Measurements from ENCODE around the gene CTNNA1.
A peak's percentile ranks its signal among the peaks of the same experiment; 100 is the strongest.
"Not testable (repeated sequence)": the region's sequence is repeated elsewhere in the genome, so short reads cannot be mapped to it uniquely, and the experiment has no call there.

The CTNNA1 gene

DNA sequence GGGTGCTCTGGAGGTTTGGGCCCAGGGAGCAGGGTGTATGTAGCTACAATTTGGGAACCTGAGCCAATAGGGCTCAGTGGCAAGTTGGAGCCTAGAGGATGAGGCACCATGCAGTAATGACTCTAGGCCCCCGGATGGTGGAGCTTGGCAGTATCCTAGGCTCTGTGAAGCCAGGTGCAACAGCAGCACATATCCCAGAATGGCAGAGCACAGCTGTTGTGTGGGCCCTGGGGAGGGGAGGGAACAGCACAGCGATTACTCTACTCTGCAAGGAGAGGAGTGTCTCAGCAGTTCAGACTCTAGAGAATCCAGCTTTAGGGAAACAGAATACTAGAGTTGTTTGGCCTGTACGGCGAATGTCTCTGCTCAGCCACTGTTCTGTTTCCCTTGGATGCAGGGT, 65.9 kb downstream of the CTNNA1 start:
- DNase-seq: no peak

DNA sequence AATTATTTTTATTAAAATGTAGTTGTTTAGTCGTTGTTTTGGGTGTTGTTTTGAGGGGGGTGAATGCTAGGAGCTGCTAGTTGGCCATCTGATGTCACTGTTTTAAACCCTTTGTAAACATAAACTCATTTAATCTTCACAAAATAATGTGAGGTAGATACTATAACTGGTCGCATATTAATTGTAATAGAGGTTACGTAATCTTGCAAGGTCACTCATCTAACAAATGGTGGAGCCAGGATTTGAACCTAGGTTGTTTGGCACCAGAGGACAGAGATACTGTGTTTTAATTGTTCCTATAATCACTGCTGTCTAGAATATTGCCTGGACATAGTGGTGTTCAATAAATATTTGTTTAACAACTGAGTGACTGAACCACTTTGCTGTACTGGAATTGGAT, 67.5 kb downstream of the CTNNA1 start:
- DNase-seq: no peak

DNA sequence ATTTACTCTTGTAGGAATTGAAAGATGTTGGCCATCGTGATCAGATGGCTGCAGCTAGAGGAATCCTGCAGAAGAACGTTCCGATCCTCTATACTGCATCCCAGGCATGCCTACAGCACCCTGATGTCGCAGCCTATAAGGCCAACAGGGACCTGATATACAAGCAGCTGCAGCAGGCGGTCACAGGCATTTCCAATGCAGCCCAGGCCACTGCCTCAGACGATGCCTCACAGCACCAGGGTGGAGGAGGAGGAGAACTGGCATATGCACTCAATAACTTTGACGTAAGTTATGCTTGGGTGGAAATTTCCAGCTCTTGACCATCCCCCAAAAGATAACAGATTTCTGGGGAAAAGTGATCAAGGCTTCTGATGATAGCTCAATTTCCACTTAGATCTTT, 71.3 kb downstream of the CTNNA1 start:
- no peak for DNase-seq

DNA sequence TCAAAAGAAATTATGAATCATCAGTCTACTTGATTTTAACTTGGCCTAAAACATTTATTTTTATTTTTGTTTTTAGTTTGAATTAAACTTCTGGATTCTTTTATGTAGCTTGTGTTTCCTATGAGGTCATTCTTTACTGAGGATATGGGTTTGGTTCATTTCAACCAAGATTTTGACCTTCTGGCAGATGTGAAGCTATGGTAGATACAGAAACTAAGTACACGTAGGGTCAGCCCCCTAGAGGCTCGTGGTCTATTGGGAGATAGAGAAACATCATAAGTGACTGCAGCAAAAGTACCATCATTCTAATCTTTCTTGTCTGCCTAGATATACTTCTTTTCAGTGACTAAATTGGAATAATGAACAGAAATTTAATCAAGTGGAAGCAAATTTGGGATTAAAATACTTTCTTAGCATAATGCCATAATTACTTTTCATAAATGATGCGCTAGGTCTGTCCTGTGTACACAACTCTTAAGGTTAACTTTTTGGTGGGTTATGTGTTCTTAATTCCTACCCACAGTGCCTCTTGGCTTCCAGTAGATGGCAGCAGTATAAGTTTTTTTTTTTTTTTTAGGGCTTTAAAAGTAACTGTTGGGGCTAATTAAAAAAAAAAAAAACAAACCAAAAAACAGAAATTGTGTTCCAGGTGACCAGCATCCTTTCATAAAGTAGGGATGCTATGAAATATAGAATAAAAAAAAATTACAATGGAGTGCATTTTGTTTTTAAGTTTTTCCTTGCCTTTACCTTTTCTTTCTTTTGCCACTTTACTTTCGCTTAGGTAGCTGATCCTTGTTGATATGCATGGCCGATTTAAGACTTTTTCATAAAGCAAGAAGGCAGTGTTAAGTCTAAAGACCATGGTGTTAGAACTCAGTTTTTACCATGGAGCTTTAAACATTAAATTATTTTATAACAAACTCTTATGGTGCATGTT, 72.0 kb downstream of the CTNNA1 start:
- peak; percentile 12 to 15 for DNase-seq

DNA sequence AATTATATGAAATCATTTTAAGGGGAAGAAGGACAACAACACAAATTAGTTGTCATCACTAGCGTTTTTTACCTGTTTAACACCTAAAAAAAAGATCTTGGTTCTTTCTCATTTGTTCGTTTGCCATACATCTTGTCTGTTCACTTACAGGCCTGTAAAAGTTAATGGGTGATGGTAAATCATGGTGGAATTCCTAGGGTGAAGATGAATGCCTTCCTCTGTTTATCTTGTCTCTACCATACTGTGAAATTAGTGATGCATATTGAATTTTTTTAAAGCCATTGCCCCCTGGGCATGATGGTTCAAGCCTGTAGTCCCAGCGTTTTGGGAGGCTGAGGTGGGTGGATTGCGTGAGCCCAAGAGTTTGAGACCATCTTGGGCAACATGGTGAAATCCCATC, 75.3 kb downstream of the CTNNA1 start:
- no peak for DNase-seq

DNA sequence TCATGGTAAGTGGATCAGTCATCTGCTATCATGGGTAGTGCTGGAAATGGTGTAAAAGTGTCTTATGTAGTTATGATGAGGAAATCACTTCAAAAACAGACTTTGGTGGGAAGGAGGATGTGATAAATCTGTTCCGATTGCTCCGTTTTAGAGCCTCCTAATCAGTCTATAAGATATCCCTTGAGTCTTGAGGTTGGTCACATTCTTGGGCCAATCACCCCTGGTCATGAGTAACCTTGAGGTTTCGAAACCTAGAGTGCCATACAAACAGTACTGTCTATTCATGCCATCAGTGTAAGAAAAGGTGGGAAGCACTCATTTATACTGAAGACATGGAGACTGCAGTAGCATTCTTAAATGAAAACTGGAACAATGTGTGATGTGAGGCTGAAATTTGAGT, 76.1 kb downstream of the CTNNA1 start:
- DNase-seq: no peak

DNA sequence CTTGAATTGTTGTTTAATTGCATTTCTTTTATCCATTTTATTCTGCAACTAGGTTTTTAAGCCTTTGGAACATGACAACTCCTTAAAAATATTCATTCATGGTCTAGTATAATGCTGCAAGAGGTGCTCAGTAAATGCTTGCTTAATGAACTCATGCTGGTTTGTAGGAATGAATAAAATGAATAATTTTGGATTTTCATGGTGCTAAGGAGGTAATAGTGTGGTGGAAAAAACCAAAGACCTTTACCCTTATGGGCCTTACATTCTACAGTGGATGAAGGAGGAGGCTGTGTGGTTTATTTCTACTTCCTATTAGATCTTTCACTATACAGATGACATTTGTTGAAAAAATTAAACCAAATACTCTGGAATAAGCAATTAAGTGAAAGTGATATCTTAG, 78.5 kb downstream of the CTNNA1 start:
- no peak for DNase-seq

DNA sequence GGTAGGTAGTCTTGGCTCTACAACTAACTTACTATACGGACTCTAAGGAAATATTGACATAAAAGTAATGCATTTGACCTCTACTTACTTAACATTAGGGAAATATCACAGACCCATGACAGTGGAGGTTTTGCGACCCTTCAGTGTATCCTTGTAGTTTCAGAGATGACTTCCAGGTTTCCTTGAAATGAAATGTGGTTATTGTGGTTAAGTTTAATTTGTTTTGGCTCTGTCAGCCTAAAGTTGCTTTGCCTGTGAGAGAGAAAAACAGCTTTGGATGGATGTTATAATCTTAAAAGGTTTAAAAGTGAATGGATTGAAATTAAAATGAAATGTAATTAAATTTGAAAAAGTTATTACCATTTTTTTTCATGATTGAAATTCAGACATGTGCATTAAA, 79.0 kb downstream of the CTNNA1 start:
- no peak for DNase-seq

DNA sequence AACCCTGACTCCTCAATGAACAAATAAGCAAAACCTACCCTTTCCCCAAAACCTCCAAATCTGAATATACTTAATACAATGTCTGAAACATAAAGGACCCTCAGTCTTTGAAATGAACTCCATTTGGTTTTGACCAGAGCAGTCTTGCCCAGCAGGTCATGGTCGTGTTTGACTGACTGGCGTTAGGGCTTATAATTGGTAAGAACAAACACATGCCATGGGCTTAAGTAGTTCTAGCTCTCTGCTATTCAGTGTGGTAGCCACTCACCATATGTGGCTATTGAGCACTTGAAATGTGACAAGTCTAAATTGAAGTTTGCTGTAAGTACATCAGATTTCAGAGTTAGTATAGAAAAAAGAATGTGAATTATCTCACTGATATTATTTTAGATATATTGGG, 79.9 kb downstream of the CTNNA1 start:
- DNase-seq: no peak

DNA sequence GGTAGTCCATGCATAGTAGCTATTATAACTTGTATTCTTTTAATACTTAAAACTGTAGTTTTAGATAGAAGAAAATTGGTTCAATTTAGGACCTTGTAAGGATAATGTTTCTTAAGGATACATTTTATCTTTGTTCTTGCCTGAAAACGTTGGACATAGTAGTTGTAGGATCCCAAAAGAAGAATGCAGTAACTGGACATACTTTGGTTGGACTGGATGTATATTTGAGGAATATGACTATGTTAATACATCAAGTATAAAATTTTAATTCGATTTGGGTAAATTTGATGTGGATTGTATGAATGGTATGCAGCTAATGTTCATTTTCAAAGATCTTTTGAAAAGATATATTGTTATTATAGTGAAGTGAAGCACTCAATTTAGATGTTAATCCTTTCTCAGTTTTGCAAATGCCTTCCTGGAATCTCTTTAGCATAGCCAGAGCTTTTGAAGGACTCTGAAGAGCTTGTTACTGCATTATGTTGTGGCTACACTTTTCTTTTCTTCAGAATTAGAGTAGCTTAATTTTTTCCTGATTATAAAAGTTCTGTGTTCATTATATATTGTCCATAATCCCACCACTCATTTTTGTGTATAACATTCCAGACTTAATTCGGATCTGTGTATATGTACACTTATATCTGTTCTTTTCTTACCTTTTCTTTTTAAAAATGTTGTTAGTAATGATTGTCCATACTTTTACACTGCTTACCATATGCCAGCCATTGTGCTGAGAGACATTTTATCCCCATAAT, 80.7 kb downstream of the CTNNA1 start:
- DNase-seq: no peak

DNA sequence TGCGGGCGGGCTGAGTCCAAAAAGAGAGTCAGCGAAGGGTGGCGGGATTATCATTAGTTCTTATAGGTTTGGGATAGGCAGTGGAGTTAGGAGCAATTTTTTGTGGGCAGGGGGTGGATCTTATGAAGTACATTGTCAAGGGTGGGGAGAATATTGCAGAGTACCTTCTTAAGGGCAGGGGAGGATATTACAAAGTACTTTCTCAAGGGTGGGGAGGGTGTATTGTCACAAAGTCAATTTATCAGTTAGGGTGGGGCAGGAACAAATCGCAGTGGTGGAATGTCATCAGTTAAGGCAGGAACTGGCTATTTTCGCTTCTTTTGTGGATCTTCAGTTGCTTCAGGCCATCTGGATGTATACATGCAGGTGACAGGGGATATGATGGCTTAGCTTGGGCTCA, 81.6 kb downstream of the CTNNA1 start:
- DNase-seq: not testable (repeated sequence)

DNA sequence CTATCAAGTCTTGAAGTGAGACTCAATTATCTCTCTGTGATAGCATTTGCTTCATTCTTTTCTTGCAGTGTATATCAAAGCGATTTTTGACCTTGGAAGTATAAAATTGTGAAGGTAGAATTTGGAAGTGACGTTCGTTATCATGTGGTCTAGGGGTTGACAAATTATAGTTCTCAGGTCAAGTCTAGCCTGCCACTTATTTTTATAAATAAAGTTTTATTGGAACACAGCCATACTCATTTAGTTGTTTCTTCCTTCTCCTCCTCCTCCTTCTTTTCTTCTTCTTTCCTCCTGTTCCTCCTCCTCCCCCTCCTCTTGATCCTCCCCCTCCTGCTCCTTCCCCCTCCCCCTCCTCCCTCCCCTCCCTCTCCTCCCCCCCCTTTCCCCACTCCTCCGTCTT, 83.9 kb downstream of the CTNNA1 start:
- no peak for DNase-seq

DNA sequence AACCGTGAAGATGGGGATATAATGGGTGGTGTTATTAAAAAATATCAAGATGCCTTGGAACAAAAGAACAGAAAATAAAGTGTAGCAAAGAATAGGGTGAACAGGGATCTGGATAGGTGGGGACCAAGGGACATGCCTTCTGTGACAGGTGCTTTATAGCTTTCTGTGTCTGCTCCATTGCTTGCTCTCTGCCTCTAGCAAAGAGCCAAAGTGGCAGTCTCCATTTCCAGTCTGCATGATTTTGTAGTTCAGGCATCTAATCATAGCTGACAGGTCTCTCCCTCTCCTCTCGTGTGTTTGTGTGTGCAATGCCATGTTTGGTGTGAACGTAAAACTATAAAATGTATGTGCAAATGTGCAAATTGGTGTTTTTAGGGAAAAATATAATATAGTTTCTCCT, 86.9 kb downstream of the CTNNA1 start:
- DNase-seq: no peak

DNA sequence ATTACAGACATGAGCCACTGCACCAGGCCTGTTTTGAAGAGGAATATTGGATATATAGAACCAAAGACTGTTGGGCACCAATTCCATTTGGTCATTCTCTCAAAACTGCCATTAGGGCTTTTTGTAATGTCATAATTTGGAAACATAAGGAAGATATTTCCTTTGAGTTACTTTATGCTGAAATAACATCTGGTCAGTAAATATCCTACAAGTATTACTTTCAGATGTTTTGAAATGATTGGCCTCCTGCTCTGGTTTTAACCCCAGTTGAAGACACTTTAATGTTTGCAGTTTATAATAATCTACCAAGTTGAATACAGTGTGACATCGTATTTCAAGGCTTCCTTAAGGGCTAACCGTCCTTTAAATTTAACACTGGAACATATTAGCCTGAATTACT, 88.3 kb downstream of the CTNNA1 start:
- no peak for DNase-seq

DNA sequence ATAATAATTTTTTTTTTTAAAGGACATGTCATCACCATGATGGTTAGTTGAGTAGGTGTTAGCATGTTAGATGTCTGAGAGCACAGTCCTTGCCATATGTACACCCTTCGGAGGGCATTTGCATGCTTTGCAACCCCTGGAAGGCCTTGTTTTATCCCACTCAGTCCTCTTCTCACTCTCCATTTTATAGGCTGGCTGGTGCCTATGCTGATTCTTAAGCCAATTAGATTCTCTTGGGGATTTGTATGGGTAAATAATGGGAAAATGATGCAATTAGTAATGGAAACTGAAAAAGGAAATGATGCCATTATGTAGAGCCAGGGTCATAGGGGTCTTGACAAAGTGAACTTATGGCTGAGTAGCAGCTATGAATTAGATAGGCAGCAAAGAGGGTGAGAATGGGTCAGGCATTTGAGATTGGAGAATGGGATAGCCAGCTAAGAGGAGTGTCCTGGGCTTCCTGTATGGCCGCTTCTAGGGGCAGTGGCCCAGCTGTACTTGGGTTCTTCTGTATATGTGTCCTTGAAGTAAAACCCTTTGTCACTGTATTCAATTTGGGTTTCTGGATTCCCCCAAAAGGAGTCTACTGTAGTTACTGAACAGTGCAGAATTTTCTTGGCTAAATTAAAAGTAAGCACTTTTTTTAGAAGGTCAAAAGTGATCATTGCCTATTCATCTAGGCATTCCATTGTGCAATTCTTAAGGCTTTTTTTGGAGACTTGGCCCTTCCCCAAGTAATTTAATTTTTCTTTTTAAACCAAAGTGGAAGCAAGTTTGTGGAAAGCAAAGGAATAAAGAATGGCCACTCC, 90.3 kb downstream of the CTNNA1 start:
- no peak for DNase-seq

DNA sequence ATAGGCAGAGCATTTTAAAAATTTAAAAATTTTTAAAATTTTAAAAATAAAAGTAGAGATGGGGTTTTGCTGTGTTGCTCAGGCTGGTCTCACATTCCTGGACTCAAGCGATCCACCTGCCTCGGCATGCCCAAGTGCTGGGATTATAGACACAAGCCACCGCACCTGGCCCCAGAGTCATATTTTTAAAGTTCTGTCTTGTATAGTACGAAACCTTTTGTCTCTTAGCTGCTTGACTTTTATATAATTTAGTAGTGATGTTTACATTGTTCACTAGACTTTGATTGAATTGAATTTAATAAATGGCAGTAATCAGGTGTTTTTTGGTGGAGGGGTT, 90.9 kb downstream of the CTNNA1 start:
- DNase-seq: no peak

DNA sequence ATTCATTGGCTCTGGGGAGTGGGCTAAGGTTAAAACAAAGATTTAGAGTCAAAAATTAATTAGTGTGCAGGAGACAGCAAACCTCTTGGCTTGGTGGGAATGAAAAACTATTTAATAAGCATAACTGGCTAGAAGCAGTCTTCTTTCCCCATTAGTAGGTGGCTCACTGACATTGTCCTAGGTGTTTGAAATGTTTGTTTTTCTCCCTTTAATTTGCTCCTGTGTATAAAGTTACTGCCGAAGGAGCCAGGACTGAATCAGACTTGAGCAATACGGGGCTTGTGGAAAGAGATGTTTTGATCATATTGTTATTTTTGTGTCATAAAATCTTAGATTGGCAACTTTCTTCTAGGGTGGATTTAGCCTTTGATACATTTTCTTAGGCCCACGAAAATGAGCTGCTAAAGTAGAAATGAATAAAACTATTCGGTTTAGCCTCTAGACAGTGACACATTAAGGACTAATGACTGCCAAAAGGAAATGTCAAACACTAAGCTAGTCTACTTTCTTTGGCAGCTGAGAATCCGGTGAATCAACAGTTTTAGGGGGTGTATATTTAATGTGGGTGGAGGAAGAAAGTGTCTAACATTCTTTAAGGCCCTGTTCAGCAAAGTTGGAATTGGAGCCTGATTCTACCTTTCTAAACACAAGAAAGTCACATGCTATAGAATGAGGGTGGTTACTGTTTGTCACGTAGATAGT, 91.7 kb downstream of the CTNNA1 start:
- no peak for DNase-seq

DNA sequence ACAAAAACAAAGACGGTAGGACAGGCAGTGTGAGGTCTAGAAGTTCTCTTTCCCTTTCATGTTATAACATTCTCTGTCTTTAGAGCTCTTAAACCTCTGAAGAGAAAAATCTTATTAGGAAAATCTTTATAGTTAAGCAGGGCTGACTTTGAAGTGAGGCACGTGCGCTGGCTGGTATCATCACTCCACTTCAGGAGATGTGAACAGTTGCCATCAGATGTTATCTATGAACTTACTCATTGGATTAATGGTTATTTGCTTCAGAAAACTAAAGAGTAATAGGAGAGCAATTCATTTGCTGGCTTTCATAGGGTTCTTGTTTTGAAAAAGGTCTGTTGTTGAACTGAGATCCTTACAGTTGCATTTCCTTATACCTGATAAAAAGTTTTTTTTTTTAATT, 96.2 kb downstream of the CTNNA1 start:
- DNase-seq: no peak

DNA sequence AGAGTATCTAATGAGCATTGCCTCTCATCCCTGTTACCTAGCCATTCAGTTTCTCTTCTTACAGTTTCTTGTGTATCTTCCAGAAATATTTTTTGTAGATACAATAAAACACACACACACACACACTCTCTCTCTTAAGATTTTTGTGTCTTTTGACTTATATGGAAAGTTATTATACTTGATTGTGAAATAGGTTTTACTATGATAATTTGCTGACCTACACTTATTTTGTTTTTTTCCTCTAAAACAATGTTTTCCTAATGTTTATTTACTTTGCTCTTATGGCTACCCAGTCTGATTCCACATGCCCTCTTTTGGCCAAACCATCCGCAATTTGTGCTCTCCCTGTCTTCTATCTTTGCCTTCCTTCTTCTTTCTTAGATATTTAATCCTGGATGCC, 96.7 kb downstream of the CTNNA1 start:
- DNase-seq: no peak

DNA sequence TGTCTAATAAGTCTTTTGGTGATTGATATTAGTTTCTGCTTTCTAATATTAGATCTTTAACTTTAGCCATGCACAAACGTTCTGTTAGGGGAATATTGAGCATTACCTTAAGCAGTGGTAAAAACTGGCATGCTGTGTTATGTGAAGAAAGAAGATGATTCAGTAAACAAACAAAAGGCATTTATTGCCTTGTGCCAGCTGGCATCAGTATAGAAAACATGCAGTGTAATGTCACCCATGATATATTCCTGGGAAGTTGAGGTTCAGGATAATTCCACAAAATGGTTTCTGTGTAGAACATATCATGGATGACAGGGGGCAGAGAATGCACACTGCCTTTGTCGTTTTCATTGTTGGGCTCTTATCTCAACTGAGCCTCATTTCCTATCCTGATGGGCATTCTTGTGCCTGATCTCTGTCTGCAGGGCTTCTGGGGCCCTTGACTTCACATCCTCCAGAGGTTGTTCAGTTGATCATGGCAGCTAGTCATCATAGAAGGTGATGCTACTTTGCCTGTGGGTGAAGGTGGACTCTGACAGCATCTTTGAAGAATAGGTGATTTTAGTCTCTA, 97.7 kb downstream of the CTNNA1 start:
- DNase-seq: no peak

DNA sequence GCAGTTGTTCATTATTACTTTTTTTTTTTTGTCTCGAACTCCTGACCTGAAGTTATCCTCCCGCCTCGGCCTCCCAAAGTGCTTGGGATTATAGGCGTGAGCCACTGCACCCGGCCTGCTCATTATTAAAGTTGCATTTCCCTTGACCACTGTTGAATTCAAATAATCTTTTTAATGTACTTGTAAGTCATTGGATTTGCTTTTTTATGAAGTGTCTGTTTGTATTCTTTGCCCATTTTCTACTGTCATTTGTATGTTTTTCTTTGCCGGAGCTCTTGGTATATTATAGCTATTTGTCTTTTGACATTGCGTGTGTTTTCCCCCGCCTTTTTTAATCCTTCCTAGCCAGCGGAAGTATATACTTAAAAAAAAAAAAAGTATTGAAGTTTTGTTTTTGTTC, 99.9 kb downstream of the CTNNA1 start:
- no peak for DNase-seq

DNA sequence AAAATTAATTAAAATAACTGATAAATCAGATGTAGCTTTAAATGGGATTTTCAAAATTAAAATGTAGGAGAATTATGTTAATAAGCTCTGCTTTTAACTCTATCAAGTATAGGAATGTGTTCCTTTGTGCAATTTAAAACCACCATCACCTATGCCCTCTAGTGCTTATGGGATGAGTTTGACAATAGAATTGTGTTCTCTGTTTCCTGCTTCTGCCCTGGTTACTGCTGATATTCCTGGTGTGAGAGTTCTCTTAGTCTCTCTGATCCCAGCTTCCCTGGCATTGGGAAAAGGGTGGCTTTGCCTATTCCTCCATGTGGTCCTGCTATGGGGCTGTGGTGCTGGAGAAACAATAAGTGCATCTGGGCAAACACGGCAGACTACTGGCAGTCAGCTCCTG, 113.8 kb downstream of the CTNNA1 start:
- no peak for DNase-seq

DNA sequence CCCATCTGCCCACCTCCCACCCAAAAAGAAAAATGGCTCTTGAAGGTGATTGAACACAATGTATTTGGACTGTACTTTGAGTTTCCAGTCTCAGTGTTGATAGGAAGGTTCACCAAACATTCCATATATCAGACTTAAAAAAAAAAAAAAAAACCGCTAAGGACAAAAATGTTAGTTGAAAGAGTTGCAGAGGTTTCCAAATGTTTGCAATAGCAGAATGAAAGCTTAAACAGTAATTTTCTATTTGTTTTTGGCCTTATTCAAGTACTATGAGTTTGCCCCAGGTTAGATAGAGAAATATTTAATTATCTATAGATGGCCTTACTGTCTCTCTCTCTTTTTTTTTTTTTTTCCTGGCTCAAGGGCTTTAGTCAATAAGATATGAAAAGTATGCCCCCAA, 115.8 kb downstream of the CTNNA1 start:
- DNase-seq: no peak

Data from AML-193 (cell line).